OCI-LY3 (cell line): ENCODE results near the gene FNIP1.

Source experiments
- H2AFZ ChIP-seq: fragments of 200-600, 300-600 bp; shearing (Covaris generic); 2 replicates; pipeline ENCODE4 v1.6.0; 2014; ENCODE audit warnings: antibody characterized with exemption, low read depth, low read length
- H3K27ac ChIP-seq: fragments of 200-600, 300-600 bp; sonication (generic); 2 replicates; pipeline ENCODE4 v1.5.1; 2014; ENCODE audit warnings: mild to moderate bottlenecking, low read length, moderate library complexity, mixed read lengths
- H3K27me3 ChIP-seq: fragments of 200-600, 300-600 bp; sonication (generic); 2 replicates; pipeline ENCODE4 v1.6.1; 2014; ENCODE audit warnings: low read depth, low read length, mixed read lengths
- H3K36me3 ChIP-seq: fragments of 200-600, 300-600 bp; sonication (generic); replicated peaks from 2 replicates; pipeline ENCODE3; 2014; ENCODE audit warnings: low read depth, low read length, mixed read lengths
- H3K4me1 ChIP-seq: fragments of 300-600, 200-600 bp; sonication (generic); 2 replicates; pipeline ENCODE4 v1.6.1; 2014; ENCODE audit warnings: low read length, mixed read lengths
- H3K4me2 ChIP-seq: fragments of 200-600, 300-600 bp; sonication (generic); 2 replicates; pipeline ENCODE4 v1.6.1; 2014; ENCODE audit warnings: low read length, mixed read lengths
- H3K4me3 ChIP-seq: fragments of 300-600, 200-600 bp; sonication (generic); 2 replicates; pipeline ENCODE4 v1.5.1; 2014; ENCODE audit warnings: antibody characterized with exemption, mild to moderate bottlenecking, low read length, moderate library complexity
- H3K79me2 ChIP-seq: fragments of 300-600, 200-600 bp; shearing (Covaris generic); 2 replicates; pipeline ENCODE4 v1.6.1; 2014; ENCODE audit warnings: mild to moderate bottlenecking, low read length, mixed read lengths
- H3K9ac ChIP-seq: fragments of 300-600, 200-600 bp; shearing (Covaris generic); 2 replicates; pipeline ENCODE4 v1.6.0; 2014; ENCODE audit warnings: mild to moderate bottlenecking, low read length, moderate library complexity
- H3K9me3 ChIP-seq: fragments of 200-600, 300-600 bp; shearing (Covaris generic); 2 replicates; pipeline ENCODE4 v1.6.1; 2014; ENCODE audit warnings: low read length, mixed read lengths; ENCODE audit not compliant: insufficient read depth
- H4K20me1 ChIP-seq: fragments of 200-600, 300-600 bp; sonication (generic); 2 replicates; pipeline ENCODE4 v1.6.1; 2016; ENCODE audit warnings: low read length, mixed read lengths; ENCODE audit not compliant: insufficient read depth
- EZH2phosphoT487 ChIP-seq: fragments of 200-600 bp; shearing (Covaris generic); IDR thresholded peaks from 2 replicates; pipeline ENCODE4 v1.6.1; 2018; ENCODE audit warnings: antibody characterized with exemption, mixed run types, low read depth
- TF ChIP-seq, protein P1 (sequence below): fragments of 200-600, 300-600 bp; sonication (generic); IDR thresholded peaks from 2 replicates; pipeline ENCODE4 v1.5.1; 2014; ENCODE audit warnings: antibody characterized with exemption, low read length, low read depth

Gene FNIP1

DNA sequence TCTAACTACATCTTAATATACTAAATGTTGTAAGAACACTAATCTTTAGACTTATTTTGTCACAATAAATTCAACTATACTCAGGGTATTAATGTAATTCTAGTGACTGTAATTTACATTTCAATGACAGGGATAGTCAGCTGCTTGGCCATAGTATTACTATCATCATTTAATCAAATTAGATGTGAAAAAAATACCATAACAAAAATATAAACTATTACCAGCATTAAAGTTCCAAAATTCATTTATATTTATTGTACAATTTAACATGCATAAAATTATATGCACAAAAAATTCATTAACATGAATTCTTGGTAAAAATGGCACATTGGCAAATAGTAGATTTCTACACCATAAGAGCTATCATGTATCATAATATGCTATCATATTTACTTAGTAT lies 28.9 kb downstream of the FNIP1 start:
- Histone ChIP-seq H4K20me1 (peaks cover 58% of the 10 kb centered on the region), H3K27me3 (no peaks in the 10 kb centered on the region), H3K9ac (no peak overlapping the region), H3K9me3 (no peaks in the 10 kb centered on the region), H3K27ac (no peak overlapping the region), H3K4me1 (no peaks in the 10 kb centered on the region), H3K36me3 (peaks cover 9% of the 10 kb centered on the region), H3K4me2 (no peak overlapping the region), H3K4me3 (no peak overlapping the region), H2AFZ (no peak overlapping the region), H3K79me2 (peaks cover 76% of the 10 kb centered on the region)
- TF ChIP-seq EZH2phosphoT487, result no peak
- TF ChIP-seq, protein P1, sequence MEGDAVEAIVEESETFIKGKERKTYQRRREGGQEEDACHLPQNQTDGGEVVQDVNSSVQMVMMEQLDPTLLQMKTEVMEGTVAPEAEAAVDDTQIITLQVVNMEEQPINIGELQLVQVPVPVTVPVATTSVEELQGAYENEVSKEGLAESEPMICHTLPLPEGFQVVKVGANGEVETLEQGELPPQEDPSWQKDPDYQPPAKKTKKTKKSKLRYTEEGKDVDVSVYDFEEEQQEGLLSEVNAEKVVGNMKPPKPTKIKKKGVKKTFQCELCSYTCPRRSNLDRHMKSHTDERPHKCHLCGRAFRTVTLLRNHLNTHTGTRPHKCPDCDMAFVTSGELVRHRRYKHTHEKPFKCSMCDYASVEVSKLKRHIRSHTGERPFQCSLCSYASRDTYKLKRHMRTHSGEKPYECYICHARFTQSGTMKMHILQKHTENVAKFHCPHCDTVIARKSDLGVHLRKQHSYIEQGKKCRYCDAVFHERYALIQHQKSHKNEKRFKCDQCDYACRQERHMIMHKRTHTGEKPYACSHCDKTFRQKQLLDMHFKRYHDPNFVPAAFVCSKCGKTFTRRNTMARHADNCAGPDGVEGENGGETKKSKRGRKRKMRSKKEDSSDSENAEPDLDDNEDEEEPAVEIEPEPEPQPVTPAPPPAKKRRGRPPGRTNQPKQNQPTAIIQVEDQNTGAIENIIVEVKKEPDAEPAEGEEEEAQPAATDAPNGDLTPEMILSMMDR, result no peak

DNA sequence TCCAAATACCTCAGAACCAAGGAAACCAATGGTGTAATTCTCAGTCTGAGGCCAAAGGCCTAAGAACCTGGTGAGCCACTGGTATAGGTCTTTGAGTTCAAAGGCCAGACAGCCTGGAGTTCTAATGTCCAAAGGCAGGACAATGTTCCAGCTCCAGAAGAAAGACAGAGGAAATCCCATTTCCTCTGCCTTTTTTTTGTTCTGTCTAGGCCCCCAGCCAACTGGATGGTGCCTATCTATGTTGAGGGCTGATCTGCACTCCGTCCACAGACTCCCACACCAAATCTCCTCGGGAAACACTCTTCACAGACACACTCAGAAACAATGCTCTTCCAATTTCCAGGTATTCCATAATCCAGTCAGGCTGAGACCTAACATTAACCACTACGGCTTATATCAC lies 30.1 kb downstream of the FNIP1 start:
- peaks cover 77% of the 10 kb centered on the region for H3K79me2 ChIP-seq
- no peaks in the 10 kb centered on the region for H3K4me1 ChIP-seq
- no peak overlapping the region for H3K27ac ChIP-seq
- no peaks in the 10 kb centered on the region for H3K9me3 ChIP-seq
- peaks cover 9% of the 10 kb centered on the region for H3K36me3 ChIP-seq
- peaks cover 55% of the 10 kb centered on the region for H4K20me1 ChIP-seq
- no peak overlapping the region for H3K4me3 ChIP-seq
- TF ChIP-seq EZH2phosphoT487, result no peak
- TF ChIP-seq, protein P1, result no peak
- H2AFZ ChIP-seq, result no peak overlapping the region
- no peaks in the 10 kb centered on the region for H3K27me3 ChIP-seq
- no peak overlapping the region for H3K4me2 ChIP-seq
- H3K9ac ChIP-seq, result no peak overlapping the region

DNA sequence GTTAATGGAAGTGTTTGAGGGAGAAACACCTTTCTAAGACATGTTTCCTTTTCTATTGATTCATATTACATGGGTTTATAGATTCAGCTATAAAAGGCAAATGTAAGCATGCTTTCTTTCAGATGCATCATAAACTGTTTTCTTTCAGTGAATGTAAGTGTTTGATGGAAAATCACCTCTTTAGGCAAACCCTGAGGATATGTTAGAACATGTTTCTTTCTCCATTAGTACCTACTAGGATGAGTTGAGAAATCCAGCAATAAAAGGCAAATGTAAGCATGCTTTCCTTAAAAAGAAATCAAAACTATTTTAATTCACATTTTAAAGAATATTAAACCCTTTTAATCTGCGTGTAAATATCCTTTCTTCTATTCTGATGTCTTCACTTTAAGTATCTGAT lies 31.6 kb downstream of the FNIP1 start:
- Histone ChIP-seq H3K9me3 (no peaks in the 10 kb centered on the region), H4K20me1 (peaks cover 57% of the 10 kb centered on the region), H3K27me3 (no peaks in the 10 kb centered on the region), H3K27ac (no peak overlapping the region), H3K9ac (no peak overlapping the region), H3K4me3 (no peak overlapping the region), H3K36me3 (peaks cover 9% of the 10 kb centered on the region), H3K4me1 (no peaks in the 10 kb centered on the region), H3K4me2 (no peak overlapping the region), H2AFZ (no peak overlapping the region), H3K79me2 (peaks cover 78% of the 10 kb centered on the region)
- TF ChIP-seq EZH2phosphoT487, result no peak
- TF ChIP-seq, protein P1, result no peak

DNA sequence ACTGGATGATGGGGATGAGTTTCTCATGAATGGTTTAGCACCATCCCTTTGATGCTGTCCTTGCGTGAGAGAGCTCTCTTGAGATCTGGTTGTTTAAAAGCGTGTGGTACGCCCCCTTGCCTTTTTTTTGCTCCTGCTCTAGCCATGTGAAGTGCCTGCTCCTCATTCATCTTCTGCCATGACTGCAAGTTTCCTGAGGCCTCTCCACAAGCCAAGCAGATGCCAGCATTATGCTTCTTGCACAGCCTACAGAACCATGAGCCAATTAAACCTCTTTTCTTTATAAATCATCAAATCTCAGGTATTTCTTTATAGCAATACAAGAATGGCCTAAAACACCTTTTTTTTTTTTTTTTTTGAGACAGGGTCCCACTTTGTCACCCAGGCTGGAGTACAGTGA lies 32.8 kb downstream of the FNIP1 start:
- Histone ChIP-seq H3K27me3 (no peaks in the 10 kb centered on the region), H2AFZ (no peak overlapping the region), H3K27ac (no peak overlapping the region), H3K36me3 (peaks cover 9% of the 10 kb centered on the region), H4K20me1 (peaks cover 56% of the 10 kb centered on the region), H3K4me1 (no peaks in the 10 kb centered on the region), H3K79me2 (peaks cover 80% of the 10 kb centered on the region), H3K9me3 (no peaks in the 10 kb centered on the region), H3K4me3 (no peak overlapping the region), H3K4me2 (no peak overlapping the region), H3K9ac (no peak overlapping the region)
- TF ChIP-seq, protein P1, result no peak
- no peak for TF ChIP-seq EZH2phosphoT487
